PC-9 (cell line): Measurements from ENCODE around the gene JUP.

ENCODE experiments used
- EZH2 ChIP-seq: fragments of 200-600 bp; sonication (generic); IDR thresholded peaks from 2 replicates; pipeline ENCODE4 v1.8.0; 2017; ENCODE audit warnings: antibody characterized with exemption, low read depth
- TF ChIP-seq, protein P1 (sequence below): fragments of 200-600 bp; sonication (generic); conservative IDR thresholded peaks from 2 replicates; pipeline ENCODE4 v1.6.1; 2017; ENCODE audit warnings: mixed run types, antibody characterized with exemption, mild to moderate bottlenecking, moderate library complexity

DNA sequence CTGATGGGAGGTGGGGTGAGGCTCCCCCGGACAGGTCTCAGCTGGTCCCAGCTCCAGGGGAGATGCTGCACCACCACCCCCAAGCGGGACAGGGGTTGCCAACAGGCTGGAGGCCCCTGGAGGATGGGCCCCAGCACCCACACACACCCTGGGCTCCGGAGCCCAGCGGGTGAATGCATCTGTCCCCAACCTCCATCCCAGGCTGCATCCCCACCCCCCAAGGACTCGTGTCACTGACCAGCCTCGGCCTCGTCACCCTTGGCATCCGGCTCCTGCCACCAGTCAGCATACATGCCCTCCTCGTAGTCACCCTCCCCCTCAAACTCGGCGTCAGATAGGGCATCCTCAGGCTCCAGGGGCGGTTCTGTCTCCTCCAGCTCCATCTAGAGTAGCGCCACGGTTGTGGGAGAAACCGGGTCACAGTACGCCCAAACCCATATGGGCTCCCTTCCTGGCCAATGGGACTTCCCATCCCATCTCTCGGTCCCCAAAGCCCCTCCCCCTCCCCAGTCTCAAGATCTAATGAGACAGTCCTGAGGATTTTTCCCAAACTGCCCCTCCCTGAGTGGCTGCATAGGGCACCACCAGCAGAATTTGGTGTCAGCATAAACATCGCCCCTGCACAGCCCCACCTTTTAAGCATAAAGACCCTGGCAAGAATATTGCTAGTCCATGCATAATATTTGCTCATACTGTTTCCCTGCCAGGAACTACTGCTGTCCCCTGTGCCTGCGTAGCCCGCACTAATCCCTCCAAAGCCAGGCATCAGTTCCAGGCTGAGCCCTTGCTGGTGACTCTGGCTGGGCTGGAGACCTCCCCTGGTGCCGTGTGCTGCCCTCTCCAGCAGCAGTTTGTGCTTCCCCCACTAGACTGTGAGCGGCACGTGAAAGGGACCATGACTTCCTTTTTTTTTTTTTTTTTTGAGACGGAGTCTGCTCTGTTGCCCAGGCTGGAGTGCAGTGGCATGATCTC is 16.8 kb upstream of the JUP start:
- TF ChIP-seq, protein P1, sequence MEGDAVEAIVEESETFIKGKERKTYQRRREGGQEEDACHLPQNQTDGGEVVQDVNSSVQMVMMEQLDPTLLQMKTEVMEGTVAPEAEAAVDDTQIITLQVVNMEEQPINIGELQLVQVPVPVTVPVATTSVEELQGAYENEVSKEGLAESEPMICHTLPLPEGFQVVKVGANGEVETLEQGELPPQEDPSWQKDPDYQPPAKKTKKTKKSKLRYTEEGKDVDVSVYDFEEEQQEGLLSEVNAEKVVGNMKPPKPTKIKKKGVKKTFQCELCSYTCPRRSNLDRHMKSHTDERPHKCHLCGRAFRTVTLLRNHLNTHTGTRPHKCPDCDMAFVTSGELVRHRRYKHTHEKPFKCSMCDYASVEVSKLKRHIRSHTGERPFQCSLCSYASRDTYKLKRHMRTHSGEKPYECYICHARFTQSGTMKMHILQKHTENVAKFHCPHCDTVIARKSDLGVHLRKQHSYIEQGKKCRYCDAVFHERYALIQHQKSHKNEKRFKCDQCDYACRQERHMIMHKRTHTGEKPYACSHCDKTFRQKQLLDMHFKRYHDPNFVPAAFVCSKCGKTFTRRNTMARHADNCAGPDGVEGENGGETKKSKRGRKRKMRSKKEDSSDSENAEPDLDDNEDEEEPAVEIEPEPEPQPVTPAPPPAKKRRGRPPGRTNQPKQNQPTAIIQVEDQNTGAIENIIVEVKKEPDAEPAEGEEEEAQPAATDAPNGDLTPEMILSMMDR, result no peak
- no peak for TF ChIP-seq EZH2
